GM12878 (cell line): ENCODE results near the gene EIF5B.

Experiments
- TF ChIP-seq, protein P1 (sequence below): fragments of 450-650 bp; IDR thresholded peaks from 2 replicates; pipeline ENCODE4 v1.6.1; 2017; ENCODE audit warnings: antibody characterized with exemption, mild to moderate bottlenecking, moderate library complexity
- TF ChIP-seq, protein P2 (sequence below), 3 experiments: IDR thresholded peaks in 2 of 3; conservative IDR thresholded peaks in 1 of 3; 2 replicates each; pipeline ENCODE4 v1.5.1; 2011; ENCODE audit warnings: low read depth in 3 of 3, low read length in 3 of 3, mild to moderate bottlenecking in 3 of 3, control low read depth in 2 of 3, moderate library complexity in 2 of 3, inconsistent platforms in 1 of 3, mixed read lengths in 1 of 3; ENCODE audit not compliant: control insufficient read depth in 2 of 3, insufficient read depth in 1 of 3; ENCODE audit errors: extremely low read depth in 1 of 3

DNA sequence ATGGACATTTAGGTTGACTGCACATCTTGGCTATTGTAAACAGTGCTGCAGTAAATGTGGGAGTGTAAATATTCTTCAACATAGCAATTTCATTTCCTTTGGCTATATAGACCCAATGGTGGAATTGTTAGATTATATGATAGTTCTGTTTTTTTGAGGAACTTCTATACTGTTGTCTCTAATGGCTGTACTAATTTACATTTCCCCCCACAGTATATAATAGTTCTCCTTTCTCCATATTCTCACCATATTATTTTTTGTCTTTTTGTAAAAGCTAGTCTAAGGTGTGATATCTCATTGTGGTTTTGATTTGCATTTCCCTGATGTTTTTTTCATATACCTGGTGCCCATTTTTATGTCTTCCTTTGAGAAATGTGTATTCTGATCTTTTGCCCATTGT, 13.0 kb downstream of the EIF5B start:
- TF ChIP-seq, protein P1, sequence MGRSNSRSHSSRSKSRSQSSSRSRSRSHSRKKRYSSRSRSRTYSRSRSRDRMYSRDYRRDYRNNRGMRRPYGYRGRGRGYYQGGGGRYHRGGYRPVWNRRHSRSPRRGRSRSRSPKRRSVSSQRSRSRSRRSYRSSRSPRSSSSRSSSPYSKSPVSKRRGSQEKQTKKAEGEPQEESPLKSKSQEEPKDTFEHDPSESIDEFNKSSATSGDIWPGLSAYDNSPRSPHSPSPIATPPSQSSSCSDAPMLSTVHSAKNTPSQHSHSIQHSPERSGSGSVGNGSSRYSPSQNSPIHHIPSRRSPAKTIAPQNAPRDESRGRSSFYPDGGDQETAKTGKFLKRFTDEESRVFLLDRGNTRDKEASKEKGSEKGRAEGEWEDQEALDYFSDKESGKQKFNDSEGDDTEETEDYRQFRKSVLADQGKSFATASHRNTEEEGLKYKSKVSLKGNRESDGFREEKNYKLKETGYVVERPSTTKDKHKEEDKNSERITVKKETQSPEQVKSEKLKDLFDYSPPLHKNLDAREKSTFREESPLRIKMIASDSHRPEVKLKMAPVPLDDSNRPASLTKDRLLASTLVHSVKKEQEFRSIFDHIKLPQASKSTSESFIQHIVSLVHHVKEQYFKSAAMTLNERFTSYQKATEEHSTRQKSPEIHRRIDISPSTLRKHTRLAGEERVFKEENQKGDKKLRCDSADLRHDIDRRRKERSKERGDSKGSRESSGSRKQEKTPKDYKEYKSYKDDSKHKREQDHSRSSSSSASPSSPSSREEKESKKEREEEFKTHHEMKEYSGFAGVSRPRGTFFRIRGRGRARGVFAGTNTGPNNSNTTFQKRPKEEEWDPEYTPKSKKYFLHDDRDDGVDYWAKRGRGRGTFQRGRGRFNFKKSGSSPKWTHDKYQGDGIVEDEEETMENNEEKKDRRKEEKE = no peak
- TF ChIP-seq, protein P2, sequence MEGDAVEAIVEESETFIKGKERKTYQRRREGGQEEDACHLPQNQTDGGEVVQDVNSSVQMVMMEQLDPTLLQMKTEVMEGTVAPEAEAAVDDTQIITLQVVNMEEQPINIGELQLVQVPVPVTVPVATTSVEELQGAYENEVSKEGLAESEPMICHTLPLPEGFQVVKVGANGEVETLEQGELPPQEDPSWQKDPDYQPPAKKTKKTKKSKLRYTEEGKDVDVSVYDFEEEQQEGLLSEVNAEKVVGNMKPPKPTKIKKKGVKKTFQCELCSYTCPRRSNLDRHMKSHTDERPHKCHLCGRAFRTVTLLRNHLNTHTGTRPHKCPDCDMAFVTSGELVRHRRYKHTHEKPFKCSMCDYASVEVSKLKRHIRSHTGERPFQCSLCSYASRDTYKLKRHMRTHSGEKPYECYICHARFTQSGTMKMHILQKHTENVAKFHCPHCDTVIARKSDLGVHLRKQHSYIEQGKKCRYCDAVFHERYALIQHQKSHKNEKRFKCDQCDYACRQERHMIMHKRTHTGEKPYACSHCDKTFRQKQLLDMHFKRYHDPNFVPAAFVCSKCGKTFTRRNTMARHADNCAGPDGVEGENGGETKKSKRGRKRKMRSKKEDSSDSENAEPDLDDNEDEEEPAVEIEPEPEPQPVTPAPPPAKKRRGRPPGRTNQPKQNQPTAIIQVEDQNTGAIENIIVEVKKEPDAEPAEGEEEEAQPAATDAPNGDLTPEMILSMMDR (IDR thresholded peaks at IDR 0.05 in 2 of 3, conservative IDR thresholded peaks at IDR 0.05 in 1 of 3; ENCODE audit: control insufficient read depth in 2 of 3, extremely low read depth in 1 of 3, insufficient read depth in 1 of 3, low read depth in 3 of 3, low read length in 3 of 3) = no peak
